ENCODE data around the gene PTPRM. TPM values are rescaled to one million over a fixed set of nuclear protein-coding genes. Genes with fewer than 3 reads are reported as not detected.

The PTPRM gene
- polyA plus RNA-seq, 2 of the 4 experiments (the other 2 are of a cell fraction) = 44.5 to 199 TPM

DNA sequence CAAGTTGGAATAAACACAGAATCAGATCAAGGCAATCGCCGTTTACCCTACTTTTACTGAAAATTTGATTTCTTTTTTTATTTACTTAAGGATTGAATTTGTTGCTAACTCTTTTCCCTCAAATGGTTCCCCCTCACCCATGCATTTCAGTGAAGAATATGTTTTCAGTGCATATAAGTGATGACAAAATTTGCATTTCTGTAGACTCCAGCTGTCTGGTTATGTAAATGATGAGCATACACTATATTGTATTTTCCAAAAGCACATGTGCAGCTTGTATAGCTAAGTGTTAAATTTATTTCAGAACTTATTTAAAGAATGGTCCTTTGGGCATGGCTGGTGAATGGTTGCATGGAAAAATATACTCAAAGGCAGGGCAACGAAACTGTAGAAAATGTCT is 437.7 kb downstream of the PTPRM start (continued):
- TF ChIP-seq, protein P1, sequence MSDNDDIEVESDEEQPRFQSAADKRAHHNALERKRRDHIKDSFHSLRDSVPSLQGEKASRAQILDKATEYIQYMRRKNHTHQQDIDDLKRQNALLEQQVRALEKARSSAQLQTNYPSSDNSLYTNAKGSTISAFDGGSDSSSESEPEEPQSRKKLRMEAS (IDR thresholded peaks at IDR 0.05) = no peak
- no peak for TF ChIP-seq NFE2L2 (conservative IDR thresholded peaks at IDR 0.05; ENCODE audit: low read length)
- no peak for TF ChIP-seq TP53 (CRISPR knock-in tag; IDR thresholded peaks at IDR 0.05)
- no peak for TF ChIP-seq JUN (IDR thresholded peaks at IDR 0.05)
- no peak for TF ChIP-seq RFX5 (IDR thresholded peaks at IDR 0.05)

DNA sequence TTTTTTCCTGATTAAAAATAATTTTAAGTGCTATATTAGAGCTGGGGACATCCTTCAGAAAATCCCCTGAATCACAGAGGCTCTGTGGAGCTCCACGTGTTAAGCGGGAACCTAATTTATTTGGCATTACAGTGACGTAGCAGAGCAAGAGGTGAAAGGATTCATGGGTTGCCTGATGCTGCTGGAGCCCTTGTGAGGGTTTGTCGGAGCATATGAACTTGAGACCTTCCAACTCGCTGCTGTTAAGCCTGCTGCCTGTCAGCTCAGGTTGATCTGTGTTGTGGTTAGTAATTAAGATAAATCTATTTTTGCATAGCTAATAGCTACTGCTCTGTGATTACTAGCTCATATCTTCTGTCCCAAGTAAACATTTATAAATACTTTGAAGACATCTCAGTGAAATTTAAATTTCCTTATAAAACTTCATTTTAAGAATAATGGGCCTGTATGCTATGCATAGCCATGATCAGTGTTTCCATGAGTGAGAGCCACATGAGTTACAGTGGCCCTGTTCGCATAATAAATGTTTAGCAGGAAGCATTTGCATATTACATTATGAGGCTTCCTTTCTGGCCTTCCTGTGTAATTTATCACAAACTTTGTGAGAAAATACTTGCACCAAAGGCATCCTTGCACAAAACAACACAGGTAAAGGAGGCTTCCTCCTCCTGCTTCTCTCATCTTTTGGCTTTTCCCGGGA is 438.9 kb downstream of the PTPRM start:
- no peak for TF ChIP-seq ZC3H11A (IDR thresholded peaks at IDR 0.05)
- no peak for TF ChIP-seq NPAS2 (CRISPR knock-in tag; IDR thresholded peaks at IDR 0.05; ENCODE audit: borderline replicate concordance)
- no peak for TF ChIP-seq FOSL2 (IDR thresholded peaks at IDR 0.05)
- TF ChIP-seq FOSL2 (CRISPR knock-in tag; IDR thresholded peaks at IDR 0.05) = no peak
- FAIRE-seq = no peak
- no peak for ATAC-seq
- peaks cover 12% of the 10 kb centered on the region; the same call in 2 of the 3 replicates for H3K4me1 ChIP-seq
- no peak for DNase-seq (ENCODE audit: low read depth in 1 of 2, low spot score in 1 of 2)
- ChIA-PET CTCF (no interaction called here), POLR2A (no interaction called here)
- no peak overlapping the region for H3K4me2 ChIP-seq
- no peaks in the 10 kb centered on the region for H3K9me3 ChIP-seq
- 0 out of 6 replicates have a peak overlapping the region, but pooled peaks of 1 of the 2 experiments have one; percentile 28 for H3K27ac ChIP-seq
- H3K4me3 ChIP-seq = no peak overlapping the region
- WGBS (ENCODE audit: missing lambda C conversion rate) = 91% methylated on average over 7 of the region's 7 CpGs

DNA sequence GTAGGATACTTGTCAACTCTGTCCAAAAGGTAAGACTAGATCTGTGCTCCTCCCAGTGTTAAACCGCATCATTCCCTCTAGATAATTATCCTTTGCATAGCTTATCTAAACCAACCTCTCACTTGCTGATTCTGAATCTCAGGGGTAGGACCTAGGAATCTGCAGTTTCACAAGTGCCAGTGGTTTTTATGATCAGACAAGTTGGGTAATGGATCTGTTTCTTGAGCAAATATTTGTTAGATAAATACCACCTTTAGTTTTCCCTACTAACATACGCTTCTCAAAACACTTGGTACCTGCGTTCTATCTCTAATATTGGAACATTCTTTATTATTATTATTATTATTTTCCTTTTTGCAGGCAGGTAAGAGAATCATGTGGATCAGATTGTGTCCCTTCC is 439.9 kb downstream of the PTPRM start:
- H3K27ac ChIP-seq = no peak overlapping the region
- ChIA-PET POLR2A (no interaction called here), CTCF (no interaction called here)
- peaks cover 12% of the 10 kb centered on the region; the same call in 2 of the 3 replicates for H3K4me1 ChIP-seq
- TF ChIP-seq, protein P2, sequence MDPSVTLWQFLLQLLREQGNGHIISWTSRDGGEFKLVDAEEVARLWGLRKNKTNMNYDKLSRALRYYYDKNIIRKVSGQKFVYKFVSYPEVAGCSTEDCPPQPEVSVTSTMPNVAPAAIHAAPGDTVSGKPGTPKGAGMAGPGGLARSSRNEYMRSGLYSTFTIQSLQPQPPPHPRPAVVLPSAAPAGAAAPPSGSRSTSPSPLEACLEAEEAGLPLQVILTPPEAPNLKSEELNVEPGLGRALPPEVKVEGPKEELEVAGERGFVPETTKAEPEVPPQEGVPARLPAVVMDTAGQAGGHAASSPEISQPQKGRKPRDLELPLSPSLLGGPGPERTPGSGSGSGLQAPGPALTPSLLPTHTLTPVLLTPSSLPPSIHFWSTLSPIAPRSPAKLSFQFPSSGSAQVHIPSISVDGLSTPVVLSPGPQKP (IDR thresholded peaks at IDR 0.05; ENCODE audit: low read depth, low read length) = no peak
- no peak for TF ChIP-seq EHF (CRISPR knock-in tag; IDR thresholded peaks at IDR 0.05)
- no peak for TF ChIP-seq NFE2L2 (conservative IDR thresholded peaks at IDR 0.05; ENCODE audit: low read length)
- TF ChIP-seq, protein P3, sequence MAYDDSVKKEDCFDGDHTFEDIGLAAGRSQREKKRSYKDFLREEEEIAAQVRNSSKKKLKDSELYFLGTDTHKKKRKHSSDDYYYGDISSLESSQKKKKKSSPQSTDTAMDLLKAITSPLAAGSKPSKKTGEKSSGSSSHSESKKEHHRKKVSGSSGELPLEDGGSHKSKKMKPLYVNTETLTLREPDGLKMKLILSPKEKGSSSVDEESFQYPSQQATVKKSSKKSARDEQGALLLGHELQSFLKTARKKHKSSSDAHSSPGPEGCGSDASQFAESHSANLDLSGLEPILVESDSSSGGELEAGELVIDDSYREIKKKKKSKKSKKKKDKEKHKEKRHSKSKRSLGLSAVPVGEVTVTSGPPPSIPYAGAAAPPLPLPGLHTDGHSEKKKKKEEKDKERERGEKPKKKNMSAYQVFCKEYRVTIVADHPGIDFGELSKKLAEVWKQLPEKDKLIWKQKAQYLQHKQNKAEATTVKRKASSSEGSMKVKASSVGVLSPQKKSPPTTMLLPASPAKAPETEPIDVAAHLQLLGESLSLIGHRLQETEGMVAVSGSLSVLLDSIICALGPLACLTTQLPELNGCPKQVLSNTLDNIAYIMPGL (CRISPR knock-in tag; IDR thresholded peaks at IDR 0.05; ENCODE audit: borderline replicate concordance) = no peak
- TF ChIP-seq EHMT2 (IDR thresholded peaks at IDR 0.05; ENCODE audit: low read depth) = no peak
- no peak for TF ChIP-seq PHF8 (IDR thresholded peaks at IDR 0.05; ENCODE audit: borderline replicate concordance, low read depth)
- TF ChIP-seq CBX8 (IDR thresholded peaks at IDR 0.05) = no peak
- no peak for TF ChIP-seq RCOR1 (IDR thresholded peaks at IDR 0.05; ENCODE audit: low read depth, low read length)
- no peak for TF ChIP-seq CHD2 (IDR thresholded peaks at IDR 0.05; ENCODE audit: low read length, partially characterized antibody)
- TF ChIP-seq CHD4 (IDR thresholded peaks at IDR 0.05; ENCODE audit: borderline replicate concordance) = no peak
- no peak for TF ChIP-seq FOXS1 (CRISPR knock-in tag; IDR thresholded peaks at IDR 0.05)
- TF ChIP-seq BHLHE40 (IDR thresholded peaks at IDR 0.05; ENCODE audit: low read depth, low read length) = no peak
- no peak for TF ChIP-seq ESRRA (IDR thresholded peaks at IDR 0.05; ENCODE audit: borderline replicate concordance, low read length)
- TF ChIP-seq FOSL2 (IDR thresholded peaks at IDR 0.05) = no peak
- TF ChIP-seq FOSL2 (CRISPR knock-in tag; IDR thresholded peaks at IDR 0.05) = no peak
- no peak for TF ChIP-seq ZNF302 (CRISPR knock-in tag; IDR thresholded peaks at IDR 0.05)
- TF ChIP-seq RAD21 (conservative IDR thresholded peaks at IDR 0.05 in 1 of 2, IDR thresholded peaks at IDR 0.05 in 1 of 2) = no peak
- TF ChIP-seq POLR2A (IDR thresholded peaks at IDR 0.05; ENCODE audit: low read length) = no peak
- TF ChIP-seq KDM1A (IDR thresholded peaks at IDR 0.05; ENCODE audit: low read depth) = no peak
- DNase-seq (ENCODE audit: low read depth in 1 of 2, low spot score in 1 of 2) (no peak), ATAC-seq (no peak), FAIRE-seq (no peak)
- H3K4me3 ChIP-seq = no peak overlapping the region
- H3K4me2 ChIP-seq = no peak overlapping the region
- no peaks in the 10 kb centered on the region for H3K9me3 ChIP-seq
- 81% methylated on average over 3 of the region's 3 CpGs for WGBS (ENCODE audit: missing lambda C conversion rate)
